ENCODE results near the gene FOCAD.

DNA sequence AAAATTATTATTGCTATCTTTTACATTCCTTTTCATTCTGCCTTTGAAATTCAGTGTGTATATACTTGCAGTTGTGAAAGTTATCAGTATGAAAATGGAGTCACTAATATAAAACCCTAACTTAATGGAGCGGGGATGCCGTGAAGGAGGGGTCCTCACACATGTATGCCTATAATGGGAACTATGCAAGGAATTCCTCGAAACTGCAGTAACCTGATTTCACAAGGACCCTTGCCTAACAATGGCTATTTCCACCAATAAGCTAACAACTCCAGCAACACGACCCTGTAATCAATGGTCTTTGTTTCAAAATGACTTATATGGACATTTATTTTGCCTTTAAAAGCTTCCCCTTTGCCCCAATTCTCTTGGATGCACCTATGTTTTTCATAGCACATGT, 49.2 kb upstream of the FOCAD start:
- TF ChIP-seq, protein P1, sequence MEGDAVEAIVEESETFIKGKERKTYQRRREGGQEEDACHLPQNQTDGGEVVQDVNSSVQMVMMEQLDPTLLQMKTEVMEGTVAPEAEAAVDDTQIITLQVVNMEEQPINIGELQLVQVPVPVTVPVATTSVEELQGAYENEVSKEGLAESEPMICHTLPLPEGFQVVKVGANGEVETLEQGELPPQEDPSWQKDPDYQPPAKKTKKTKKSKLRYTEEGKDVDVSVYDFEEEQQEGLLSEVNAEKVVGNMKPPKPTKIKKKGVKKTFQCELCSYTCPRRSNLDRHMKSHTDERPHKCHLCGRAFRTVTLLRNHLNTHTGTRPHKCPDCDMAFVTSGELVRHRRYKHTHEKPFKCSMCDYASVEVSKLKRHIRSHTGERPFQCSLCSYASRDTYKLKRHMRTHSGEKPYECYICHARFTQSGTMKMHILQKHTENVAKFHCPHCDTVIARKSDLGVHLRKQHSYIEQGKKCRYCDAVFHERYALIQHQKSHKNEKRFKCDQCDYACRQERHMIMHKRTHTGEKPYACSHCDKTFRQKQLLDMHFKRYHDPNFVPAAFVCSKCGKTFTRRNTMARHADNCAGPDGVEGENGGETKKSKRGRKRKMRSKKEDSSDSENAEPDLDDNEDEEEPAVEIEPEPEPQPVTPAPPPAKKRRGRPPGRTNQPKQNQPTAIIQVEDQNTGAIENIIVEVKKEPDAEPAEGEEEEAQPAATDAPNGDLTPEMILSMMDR (conservative IDR thresholded peaks at IDR 0.05), result no peak
- TF ChIP-seq EZH2 (IDR thresholded peaks at IDR 0.05; ENCODE audit: low read depth), result no peak
